Measurements from ENCODE around the gene TMEM14B. TPM values are rescaled to one million over a fixed set of nuclear protein-coding genes. Genes with fewer than 3 reads are reported as not detected.
A peak's percentile ranks its signal among the peaks of the same experiment; 100 is the strongest.

Gene TMEM14B
- polyA plus RNA-seq (2013, experiment 1 of 2): 112 TPM
- 114 TPM for polyA plus RNA-seq (2013, experiment 2 of 2)

GRCh38 chr6:10747251-10747972, at the start of gene TMEM14B:
Gene TMEM14B, plus strand, starts transcription at chr6:10747805. Its CDS starts 1,441 bp downstream, at chr6:10749246.
- Histone ChIP-seq H3K4ac (ENCODE audit: low read depth, low read length) (peak within 1 kb of the TSS; percentile 85), H2BK120ac (ENCODE audit: low read depth, low read length) (no peak within 1 kb of the TSS), H3K4me1 (ENCODE audit: control insufficient read depth, low read depth, low read length) (peaks cover 7% of the 10 kb centered on the region), H3K56ac (ENCODE audit: low read length) (peak within 1 kb of the TSS; percentile 95), H3K36me3 (ENCODE audit: control insufficient read depth, insufficient read depth, low read length) (no peaks in the 10 kb centered on the region), H3K4me3 (ENCODE audit: low read length) (peak within 1 kb of the TSS; percentile 97), H3K79me2 (ENCODE audit: control insufficient read depth, insufficient read depth, low read length) (peaks cover 26% of the 10 kb centered on the region), H3K27me3 (ENCODE audit: insufficient read depth, low read length, poor library complexity) (no peaks in the 10 kb centered on the region), H2BK15ac (replicated peaks; ENCODE audit: low read depth) (no peak within 1 kb of the TSS), H4K8ac (ENCODE audit: low read depth, low read length) (no peak within 1 kb of the TSS), H2BK5ac (ENCODE audit: low read length) (no peak within 1 kb of the TSS), H3K79me1 (ENCODE audit: low read length) (peaks cover 15% of the 10 kb centered on the region), H3K23ac (ENCODE audit: low read length) (peak within 1 kb of the TSS; percentile 16), H3K4me2 (ENCODE audit: low read length) (peak within 1 kb of the TSS; percentile 65), H2AK5ac (ENCODE audit: low read length) (no peak within 1 kb of the TSS), H3K18ac (ENCODE audit: low read length) (peak within 1 kb of the TSS; percentile 66), H4K5ac (ENCODE audit: low read length) (no peak within 1 kb of the TSS), H3K9ac (ENCODE audit: low read length) (peak within 1 kb of the TSS; percentile 95), H3K27ac (ENCODE audit: low read depth, low read length) (peak within 1 kb of the TSS; percentile 36)
- no CpG with 5 or more reads among the region's 52 CpGs for WGBS (ENCODE audit: extremely low coverage, insufficient coverage, low lambda C conversion rate)
- peak; percentile 98 for DNase-seq

GRCh38 chr6:10713962-10714361, 33.6 kb upstream of the TMEM14B start:
- no peak for DNase-seq
- Histone ChIP-seq H3K4me3 (ENCODE audit: low read length) (no peak overlapping the region), H2AK5ac (ENCODE audit: low read length) (no peak overlapping the region), H3K56ac (ENCODE audit: low read length) (no peak overlapping the region), H3K4me2 (ENCODE audit: low read length) (no peak overlapping the region), H4K8ac (ENCODE audit: low read depth, low read length) (no peak overlapping the region), H3K4ac (ENCODE audit: low read depth, low read length) (no peak overlapping the region), H3K27ac (ENCODE audit: low read depth, low read length) (no peak overlapping the region), H3K4me1 (ENCODE audit: control insufficient read depth, low read depth, low read length) (no peaks in the 10 kb centered on the region), H3K23ac (ENCODE audit: low read length) (no peak overlapping the region), H2BK15ac (replicated peaks; ENCODE audit: low read depth) (no peak overlapping the region), H2BK120ac (ENCODE audit: low read depth, low read length) (no peak overlapping the region), H3K18ac (ENCODE audit: low read length) (no peak overlapping the region), H3K27me3 (ENCODE audit: insufficient read depth, low read length, poor library complexity) (no peaks in the 10 kb centered on the region), H3K36me3 (ENCODE audit: control insufficient read depth, insufficient read depth, low read length) (no peaks in the 10 kb centered on the region), H3K79me2 (ENCODE audit: control insufficient read depth, insufficient read depth, low read length) (no peaks in the 10 kb centered on the region), H4K5ac (ENCODE audit: low read length) (no peak overlapping the region), H3K9ac (ENCODE audit: low read length) (no peak overlapping the region), H3K79me1 (ENCODE audit: low read length) (no peaks in the 10 kb centered on the region), H2BK5ac (ENCODE audit: low read length) (no peak overlapping the region)
- no CpG with 5 or more reads among the region's 8 CpGs for WGBS (ENCODE audit: extremely low coverage, insufficient coverage, low lambda C conversion rate)

- Histone ChIP-seq H2BK15ac (replicated peaks; ENCODE audit: low read depth) (no peak overlapping the region), H3K18ac (ENCODE audit: low read length) (no peak overlapping the region), H3K56ac (ENCODE audit: low read length) (no peak overlapping the region), H4K5ac (ENCODE audit: low read length) (no peak overlapping the region), H3K27me3 (ENCODE audit: insufficient read depth, low read length, poor library complexity) (no peaks in the 10 kb centered on the region), H3K9ac (ENCODE audit: low read length) (no peak overlapping the region), H4K8ac (ENCODE audit: low read depth, low read length) (no peak overlapping the region), H3K79me2 (ENCODE audit: control insufficient read depth, insufficient read depth, low read length) (peaks cover 7% of the 10 kb centered on the region), H3K4me1 (ENCODE audit: control insufficient read depth, low read depth, low read length) (peaks cover 3% of the 10 kb centered on the region), H3K4me3 (ENCODE audit: low read length) (no peak overlapping the region), H3K79me1 (ENCODE audit: low read length) (peaks cover 5% of the 10 kb centered on the region), H3K4me2 (ENCODE audit: low read length) (no peak overlapping the region), H3K4ac (ENCODE audit: low read depth, low read length) (no peak overlapping the region), H3K27ac (ENCODE audit: low read depth, low read length) (no peak overlapping the region), H2BK120ac (ENCODE audit: low read depth, low read length) (no peak overlapping the region), H2BK5ac (ENCODE audit: low read length) (no peak overlapping the region), H3K23ac (ENCODE audit: low read length) (no peak overlapping the region), H3K36me3 (ENCODE audit: control insufficient read depth, insufficient read depth, low read length) (no peaks in the 10 kb centered on the region), H2AK5ac (ENCODE audit: low read length) (no peak overlapping the region)
- no peak for DNase-seq
- no CpG with 5 or more reads among the region's 8 CpGs for WGBS (ENCODE audit: extremely low coverage, insufficient coverage, low lambda C conversion rate)
These were observed 28.2 kb upstream of the TMEM14B start for GRCh38 chr6:10719296-10719963.

GRCh38 chr6:10719964-10720264, 27.7 kb upstream of the TMEM14B start:
- Histone ChIP-seq H3K4ac (ENCODE audit: low read depth, low read length) (no peak overlapping the region), H2BK120ac (ENCODE audit: low read depth, low read length) (no peak overlapping the region), H3K27me3 (ENCODE audit: insufficient read depth, low read length, poor library complexity) (no peaks in the 10 kb centered on the region), H3K9ac (ENCODE audit: low read length) (no peak overlapping the region), H3K79me2 (ENCODE audit: control insufficient read depth, insufficient read depth, low read length) (peaks cover 8% of the 10 kb centered on the region), H3K4me2 (ENCODE audit: low read length) (no peak overlapping the region), H2AK5ac (ENCODE audit: low read length) (no peak overlapping the region), H3K27ac (ENCODE audit: low read depth, low read length) (no peak overlapping the region), H3K18ac (ENCODE audit: low read length) (no peak overlapping the region), H3K56ac (ENCODE audit: low read length) (no peak overlapping the region), H2BK15ac (replicated peaks; ENCODE audit: low read depth) (no peak overlapping the region), H3K4me1 (ENCODE audit: control insufficient read depth, low read depth, low read length) (peaks cover 5% of the 10 kb centered on the region), H3K36me3 (ENCODE audit: control insufficient read depth, insufficient read depth, low read length) (no peaks in the 10 kb centered on the region), H4K5ac (ENCODE audit: low read length) (no peak overlapping the region), H3K79me1 (ENCODE audit: low read length) (peaks cover 7% of the 10 kb centered on the region), H3K4me3 (ENCODE audit: low read length) (no peak overlapping the region), H2BK5ac (ENCODE audit: low read length) (no peak overlapping the region), H4K8ac (ENCODE audit: low read depth, low read length) (no peak overlapping the region), H3K23ac (ENCODE audit: low read length) (no peak overlapping the region)
- DNase-seq: no peak
- no CpG with 5 or more reads among the region's 21 CpGs for WGBS (ENCODE audit: extremely low coverage, insufficient coverage, low lambda C conversion rate)

GRCh38 chr6:10720265-10720959, 27.2 kb upstream of the TMEM14B start:
- WGBS (ENCODE audit: extremely low coverage, insufficient coverage, low lambda C conversion rate): no CpG with 5 or more reads among the region's 49 CpGs

More at GRCh38 chr6:10720265-10720959, 27.2 kb upstream of the TMEM14B start:
- no peak overlapping the region for H3K56ac ChIP-seq (ENCODE audit: low read length)
- H4K5ac ChIP-seq (ENCODE audit: low read length): no peak overlapping the region
- H3K4me2 ChIP-seq (ENCODE audit: low read length): no peak overlapping the region
- no peak overlapping the region for H3K23ac ChIP-seq (ENCODE audit: low read length)
- H3K18ac ChIP-seq (ENCODE audit: low read length): no peak overlapping the region
- H3K9ac ChIP-seq (ENCODE audit: low read length): no peak overlapping the region
- H3K79me1 ChIP-seq (ENCODE audit: low read length): peaks cover 8% of the 10 kb centered on the region
- DNase-seq: no peak
- H3K4me3 ChIP-seq (ENCODE audit: low read length): no peak overlapping the region
- H4K8ac ChIP-seq (ENCODE audit: low read depth, low read length): no peak overlapping the region
- no peak overlapping the region for H3K4ac ChIP-seq (ENCODE audit: low read depth, low read length)
- H3K4me1 ChIP-seq (ENCODE audit: control insufficient read depth, low read depth, low read length): peaks cover 6% of the 10 kb centered on the region
- no peak overlapping the region for H2BK120ac ChIP-seq (ENCODE audit: low read depth, low read length)
- no peaks in the 10 kb centered on the region for H3K36me3 ChIP-seq (ENCODE audit: control insufficient read depth, insufficient read depth, low read length)
- H3K27ac ChIP-seq (ENCODE audit: low read depth, low read length): no peak overlapping the region
- H2BK15ac ChIP-seq (replicated peaks; ENCODE audit: low read depth): no peak overlapping the region
- H3K27me3 ChIP-seq (ENCODE audit: insufficient read depth, low read length, poor library complexity): no peaks in the 10 kb centered on the region
- H2BK5ac ChIP-seq (ENCODE audit: low read length): no peak overlapping the region
- H3K79me2 ChIP-seq (ENCODE audit: control insufficient read depth, insufficient read depth, low read length): peaks cover 8% of the 10 kb centered on the region
- H2AK5ac ChIP-seq (ENCODE audit: low read length): no peak overlapping the region
